Ramos (cell line): Measurements from ENCODE around the gene NR2F6.

Source experiments
- in situ Hi-C: fragments of 300-500 bp; cut with MboI; formaldehyde crosslinking; loops from one replicate; pipeline ENCODE4 v1.14.3; 2022; ENCODE audit warnings: low sequenced_read_pairs; ENCODE audit not compliant: unreplicated experiment

The NR2F6 gene

DNA sequence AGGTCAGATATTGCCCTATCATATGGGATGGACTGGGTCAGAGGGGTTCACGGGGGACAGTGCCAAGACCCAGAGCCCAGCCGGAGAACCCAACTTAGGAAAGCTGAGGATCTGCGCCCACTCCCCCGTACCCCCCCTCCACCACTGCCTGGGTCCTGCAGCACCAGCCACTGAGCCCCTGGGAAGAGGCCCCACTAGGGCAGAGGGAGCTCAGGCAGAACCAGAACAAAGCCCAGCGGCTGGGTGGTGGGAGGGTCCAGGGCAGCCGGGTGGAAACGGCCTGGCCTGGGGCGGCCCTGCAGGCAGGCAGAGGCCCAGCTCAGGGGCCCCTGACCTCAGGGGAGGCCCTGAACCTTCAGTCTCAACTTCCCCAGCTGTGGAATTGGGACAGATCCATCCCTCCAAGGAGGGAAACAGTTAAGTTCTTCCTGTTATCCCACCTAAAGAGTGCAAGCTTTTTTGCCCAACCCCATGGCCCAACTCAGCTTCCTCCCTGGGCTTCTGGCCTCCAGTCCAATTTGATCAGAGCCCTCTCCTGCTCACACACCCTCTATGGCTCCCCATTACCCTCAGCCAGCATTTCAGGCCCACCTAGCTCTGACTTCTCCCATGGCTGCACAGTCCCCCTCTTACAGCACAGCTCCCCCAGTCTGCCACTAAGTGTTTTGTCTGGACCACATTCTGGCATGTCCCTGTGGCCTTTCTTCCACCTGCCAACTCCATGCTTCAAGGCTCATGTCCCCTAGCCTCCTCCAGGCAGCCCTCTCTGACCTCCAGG, 3.1 kb downstream of the NR2F6 start:
- in situ Hi-C loops = no loop called here

- in situ Hi-C loops = no loop called here
Observed at GRCh38 chr19:17240826-17241399, 4.8 kb downstream of the NR2F6 start.

GRCh38 chr19:17240062-17240752, 5.5 kb downstream of the NR2F6 start:
- in situ Hi-C loops = no loop called here

GRCh38 chr19:17237747-17238706, 7.7 kb downstream of the NR2F6 start:
- in situ Hi-C loops = no loop called here

- in situ Hi-C loops = no loop called here
Observed at GRCh38 chr19:17236811-17237543, 8.7 kb downstream of the NR2F6 start.

DNA sequence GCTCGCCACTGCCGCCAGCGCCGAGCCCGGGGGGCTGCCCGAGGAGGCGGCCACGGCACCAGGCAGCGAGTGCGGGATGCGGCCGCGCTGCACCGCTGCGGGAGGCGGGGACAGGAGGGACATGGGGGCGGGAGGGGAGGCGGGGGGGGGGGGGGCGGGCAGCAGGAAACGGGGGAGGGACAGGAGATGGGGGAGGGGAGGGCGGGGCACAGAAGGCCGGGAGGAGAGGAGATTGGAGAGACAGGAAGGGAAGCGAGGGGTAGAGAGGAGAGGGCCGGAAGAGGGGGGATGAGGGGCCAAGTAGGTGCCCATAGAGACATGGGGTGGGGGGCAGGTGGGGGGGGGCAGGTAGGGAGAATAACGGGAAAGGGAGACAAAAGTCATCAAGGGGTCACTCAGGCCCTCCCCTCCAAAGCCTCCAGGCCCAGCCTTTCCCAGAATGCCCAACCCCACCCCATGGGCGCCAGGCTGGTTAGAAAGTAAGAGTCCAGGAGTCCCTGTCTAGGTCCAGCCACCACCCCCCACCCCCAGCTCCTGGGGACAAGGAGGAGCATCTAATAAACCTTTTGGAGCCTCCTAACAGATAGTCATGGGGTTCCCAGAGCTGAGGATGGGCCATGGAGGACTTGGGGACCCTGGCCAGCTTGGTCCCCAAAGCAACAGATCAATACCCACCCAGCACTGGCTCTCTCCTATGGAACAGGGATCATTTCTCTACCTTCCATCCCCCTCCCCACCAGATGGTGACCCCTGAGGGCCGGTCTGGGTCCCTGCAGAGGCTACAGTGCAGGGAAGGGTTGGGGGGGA, 9.5 kb downstream of the NR2F6 start:
- in situ Hi-C loops = no loop called here

DNA sequence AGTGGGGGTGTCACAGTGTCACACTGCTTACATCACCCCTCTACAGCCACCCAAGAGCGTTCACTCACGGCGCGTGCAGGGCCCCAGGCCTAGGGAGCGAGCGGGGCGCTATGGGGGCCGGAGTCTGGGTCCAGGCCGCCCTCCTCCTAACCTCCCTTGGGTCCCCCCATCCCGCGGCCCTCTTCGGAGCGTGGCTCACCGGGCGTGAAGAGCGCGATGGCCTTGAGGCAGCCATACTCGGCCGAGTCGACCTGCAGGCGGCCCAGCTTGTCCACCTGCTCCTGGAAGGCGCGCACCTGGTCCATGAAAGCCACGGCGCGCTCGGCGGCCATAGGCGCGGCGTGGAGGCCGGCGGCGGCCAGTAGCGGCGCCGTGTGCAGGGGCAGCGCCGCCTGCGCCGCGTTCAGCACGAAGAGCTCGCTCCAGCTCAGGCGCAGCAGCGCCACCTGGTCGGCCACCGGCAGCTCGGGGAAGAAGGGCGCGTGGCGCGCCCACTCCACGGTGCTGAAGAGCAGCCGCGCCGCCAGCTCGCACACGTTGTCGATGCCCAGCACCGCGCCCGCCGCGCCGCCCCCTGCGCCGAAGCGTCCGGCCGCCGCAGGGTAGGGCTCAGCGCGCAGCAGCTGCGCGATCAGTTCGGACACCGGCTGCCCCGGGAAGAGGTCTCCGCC, 10.3 kb downstream of the NR2F6 start:
- in situ Hi-C loops = no loop called here

GRCh38 chr19:17234911-17235299, 10.8 kb downstream of the NR2F6 start:
- in situ Hi-C loops = no loop called here

- in situ Hi-C loops = no loop called here
Observed at GRCh38 chr19:17232258-17232657, 13.5 kb downstream of the NR2F6 start.

DNA sequence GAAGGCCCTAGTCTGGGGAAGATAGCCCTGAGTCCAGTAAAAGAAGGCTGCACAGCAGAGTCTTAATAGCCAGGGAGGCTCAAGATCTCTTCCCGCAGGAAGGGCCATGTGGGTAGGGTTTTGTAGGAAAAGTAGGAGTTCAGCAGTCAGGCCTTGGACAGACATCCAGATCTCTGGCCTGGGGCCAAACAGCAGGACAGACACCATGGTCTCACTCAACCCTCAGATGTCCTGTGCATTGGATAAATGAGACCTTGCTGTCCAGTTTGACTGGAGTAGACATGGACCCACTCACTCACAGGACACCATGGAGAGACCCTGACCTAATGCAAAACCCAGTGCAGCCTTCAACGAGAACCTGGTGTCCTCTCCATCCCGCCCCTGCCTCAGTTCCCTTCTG, 15.8 kb downstream of the NR2F6 start:
- in situ Hi-C loops = no loop called here

DNA sequence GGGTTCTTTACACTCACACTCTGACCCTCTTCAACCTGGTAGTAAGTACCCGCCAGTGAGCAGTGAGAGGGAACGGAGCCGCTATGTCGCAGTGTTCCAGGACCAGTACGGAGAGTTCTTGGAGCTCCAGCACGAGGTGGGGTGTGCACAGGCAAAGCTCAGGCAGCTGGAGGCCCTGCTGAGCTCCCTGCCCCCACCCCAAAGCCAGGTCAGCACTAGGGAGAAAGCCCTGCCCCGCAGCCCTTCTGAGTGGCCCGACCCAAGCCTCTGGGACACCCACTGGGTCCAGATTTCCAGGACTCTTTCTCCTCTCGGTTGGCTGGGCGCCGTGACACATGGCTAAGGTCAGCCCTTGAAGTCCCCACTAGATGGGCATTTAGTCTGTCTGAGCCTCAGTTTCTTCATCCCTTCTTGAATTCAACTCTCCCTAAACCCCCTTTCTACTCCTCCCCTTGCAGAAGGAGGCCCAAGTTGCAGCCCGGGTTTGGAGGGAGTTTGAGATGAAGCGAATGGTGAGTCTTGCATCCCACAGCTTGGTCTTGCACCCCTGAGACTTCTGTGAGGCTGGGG, 17.8 kb downstream of the NR2F6 start:
- in situ Hi-C loops = no loop called here

- in situ Hi-C loops = no loop called here
Observed at GRCh38 chr19:17226002-17226933, 19.5 kb downstream of the NR2F6 start, which contains the start of gene OCEL1. TSS of gene OCEL1 (plus strand) at chr19:17226226. CDS start at chr19:17226248, 22 bp downstream.

DNA sequence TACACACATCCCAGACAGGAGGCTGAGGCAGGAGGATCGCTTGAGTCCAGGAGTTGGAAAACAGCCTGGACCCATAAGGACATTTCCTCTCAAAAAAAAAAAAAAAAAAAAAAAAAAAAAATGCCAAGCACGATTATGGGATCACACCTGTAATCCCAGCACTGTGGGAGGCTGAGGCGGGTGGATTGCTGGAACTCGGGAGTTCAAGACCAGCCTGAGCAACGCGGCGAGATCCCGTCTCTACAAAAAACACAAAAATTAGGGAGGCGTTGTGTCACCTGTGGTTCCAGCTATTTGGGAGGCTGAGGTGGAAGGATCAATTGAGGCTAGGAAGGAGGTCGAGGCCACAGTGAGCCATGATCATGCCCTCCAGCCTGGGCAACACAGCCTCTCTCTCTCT, 20.7 kb downstream of the NR2F6 start:
- in situ Hi-C loops = no loop called here

DNA sequence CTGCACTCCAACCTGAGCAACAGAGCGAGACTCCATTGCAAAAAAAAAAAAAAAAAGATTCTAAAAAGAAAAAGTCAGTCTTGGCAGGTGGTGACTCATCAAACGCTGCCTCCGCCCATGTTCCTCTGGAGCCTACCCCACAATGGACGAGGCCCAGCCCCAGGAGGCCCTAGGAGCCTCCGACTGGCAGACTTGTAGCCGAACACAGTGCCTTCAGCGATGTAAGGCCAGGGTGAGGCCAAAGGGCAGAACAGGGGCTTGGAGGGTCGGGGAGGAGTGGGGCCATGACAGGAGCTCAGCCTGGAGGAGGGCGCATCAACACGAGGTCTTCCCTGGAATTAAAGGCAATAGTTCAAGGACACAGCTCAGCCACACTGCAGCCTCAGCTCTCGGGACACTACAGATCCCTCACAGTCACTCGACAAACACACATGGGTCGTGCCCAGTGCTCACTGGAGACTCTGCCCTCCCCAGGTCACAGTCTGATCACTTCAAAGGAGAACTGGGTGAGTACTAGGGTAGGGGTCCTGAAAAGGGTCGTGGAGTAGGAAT, 25.4 kb downstream of the NR2F6 start:
- in situ Hi-C loops = no loop called here

GRCh38 chr19:17219286-17219685, 26.4 kb downstream of the NR2F6 start:
- in situ Hi-C loops = no loop called here

DNA sequence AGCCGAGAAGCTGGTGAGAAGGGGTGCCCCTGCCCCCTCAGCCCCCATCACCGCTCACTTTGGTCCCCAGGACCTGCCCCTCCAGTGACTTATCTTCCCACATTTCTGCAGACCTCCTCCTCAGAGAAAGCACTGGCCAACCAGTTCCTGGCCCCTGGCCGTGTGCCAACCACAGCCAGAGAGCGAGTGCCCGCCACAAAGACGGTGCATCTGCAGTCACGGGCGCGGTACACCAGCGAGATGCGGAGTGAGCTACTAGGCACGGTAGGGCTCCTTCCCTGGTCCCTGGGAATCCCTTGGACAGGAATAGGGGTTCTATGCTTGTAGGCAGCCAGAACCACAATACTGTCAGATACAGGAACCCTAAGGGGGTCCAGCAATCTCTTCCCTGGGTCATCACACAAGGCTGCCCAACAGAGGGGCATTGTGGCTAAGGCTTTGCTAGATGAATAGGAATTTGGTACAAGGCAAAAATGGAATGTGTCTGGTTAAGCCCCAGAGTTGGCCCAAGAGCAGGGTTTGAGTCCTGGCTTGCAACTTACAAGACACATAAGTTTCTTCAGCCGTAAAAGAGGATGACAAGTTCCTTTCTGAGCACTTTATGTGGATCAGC, 29.6 kb downstream of the NR2F6 start:
- in situ Hi-C loops = no loop called here
